Immature natural killer cell (primary cell): Measurements from ENCODE around the gene ABAT. TPM values are rescaled to one million over a fixed set of nuclear protein-coding genes. Genes with fewer than 3 reads are reported as not detected.

Experiments used
- DNase-seq, 3 donors: peaks; one replicate each; pipeline ENCODE4 v3.0.0; 2022; ENCODE audit warnings: mixed read lengths in 1 of 3
- H3K27ac Mint-ChIP-seq, 6 donors: one replicate each; pipeline ENCODE4 v1.8.0; 2020; ENCODE audit warnings: mixed read lengths in 6 of 6, mild to moderate bottlenecking in 5 of 6, inconsistent platforms in 4 of 6, moderate library complexity in 3 of 6
- H3K27me3 Mint-ChIP-seq, 3 donors: one replicate each; pipeline ENCODE4 v1.8.0; 2020 to 2021; ENCODE audit warnings: low read depth in 3 of 3, mild to moderate bottlenecking in 3 of 3, mixed read lengths in 3 of 3, moderate library complexity in 3 of 3, inconsistent platforms in 1 of 3
- H3K36me3 Mint-ChIP-seq, 3 donors: one replicate each; pipeline ENCODE4 v1.8.0; 2020; ENCODE audit warnings: mixed read lengths in 3 of 3, inconsistent platforms in 2 of 3, mild to moderate bottlenecking in 2 of 3
- H3K4me1 Mint-ChIP-seq, 2 donors: one replicate each; pipeline ENCODE4 v1.8.0; 2020; ENCODE audit warnings: inconsistent platforms in 2 of 2, mild to moderate bottlenecking in 2 of 2, mixed read lengths in 2 of 2, moderate library complexity in 1 of 2
- H3K4me3 Mint-ChIP-seq, 5 donors: one replicate each; pipeline ENCODE4 v1.8.0; 2020; ENCODE audit warnings: mild to moderate bottlenecking in 5 of 5, mixed read lengths in 5 of 5, inconsistent platforms in 3 of 5, moderate library complexity in 3 of 5
- H3K9me3 Mint-ChIP-seq, 6 donors: one replicate each; pipeline ENCODE4 v1.8.0; 2020; ENCODE audit warnings: mild to moderate bottlenecking in 6 of 6, mixed read lengths in 6 of 6, inconsistent platforms in 4 of 6, moderate library complexity in 3 of 6
- polyA plus RNA-seq, 3 donors: library from polyadenylated mRNA; unstranded; fragments of 300-500 nt; fragmentation: Illumina TruSeq; gene quantifications; one replicate each; pipeline ENCODE4 v1.2.3, GENCODE V29; 2021

The ABAT gene
- polyA plus RNA-seq, 3 donors from 2014 or later, result 1.9 to 5.4 TPM; not detected in 1

DNA sequence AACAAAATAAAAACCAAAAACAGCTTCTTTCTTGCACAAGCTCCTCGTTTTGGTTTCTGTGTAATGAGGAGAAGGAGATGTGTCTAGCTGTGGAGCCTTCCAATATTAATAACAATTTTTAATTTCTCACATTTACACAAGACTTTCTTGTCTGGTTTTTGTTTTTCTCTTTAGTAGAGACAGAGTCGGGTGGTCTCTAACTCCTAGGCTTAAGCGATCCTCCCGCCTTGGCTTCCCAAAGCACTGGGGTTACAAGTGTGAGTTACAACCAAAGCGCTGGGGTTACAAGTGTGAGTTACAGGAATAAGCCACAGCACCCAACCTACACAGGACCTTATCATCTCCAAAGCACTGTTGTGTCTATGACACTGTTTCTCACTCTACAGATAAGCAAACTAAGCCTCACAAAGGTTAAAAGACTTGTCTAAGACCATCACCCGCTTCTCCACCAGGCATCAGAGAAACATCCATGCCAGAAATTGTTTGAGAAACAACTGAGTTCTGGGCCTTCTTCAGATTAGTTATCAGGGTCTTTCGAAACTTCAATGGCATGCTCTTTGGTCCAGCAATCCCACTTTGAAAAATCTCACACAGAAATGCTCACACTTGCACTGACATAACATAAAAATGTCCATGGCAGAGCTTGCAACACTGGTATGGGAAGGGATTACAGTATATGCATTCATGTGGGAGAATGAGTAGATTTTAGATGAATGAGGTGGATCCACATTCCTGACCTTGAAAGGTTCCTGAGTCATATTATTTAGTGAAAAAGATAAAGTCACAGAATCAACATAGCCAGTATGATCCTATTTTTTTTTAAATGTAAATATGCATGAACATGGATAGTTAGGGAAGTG is 3.9 kb downstream of the ABAT start:
- DNase-seq, result no peak
- Mint-ChIP-seq H3K9me3 (peaks cover 0 to 6% (median 0%) of the 10 kb centered on the region in 6 donors), H3K4me1 (peaks cover 20 to 35% of the 10 kb centered on the region in 2 donors), H3K27ac (no peak overlapping the region), H3K36me3 (peaks cover 4 to 14% (median 5%) of the 10 kb centered on the region in 3 donors), H3K4me3 (no peak overlapping the region), H3K27me3 (peaks cover 0 to 9% (median 6%) of the 10 kb centered on the region in 3 donors)

DNA sequence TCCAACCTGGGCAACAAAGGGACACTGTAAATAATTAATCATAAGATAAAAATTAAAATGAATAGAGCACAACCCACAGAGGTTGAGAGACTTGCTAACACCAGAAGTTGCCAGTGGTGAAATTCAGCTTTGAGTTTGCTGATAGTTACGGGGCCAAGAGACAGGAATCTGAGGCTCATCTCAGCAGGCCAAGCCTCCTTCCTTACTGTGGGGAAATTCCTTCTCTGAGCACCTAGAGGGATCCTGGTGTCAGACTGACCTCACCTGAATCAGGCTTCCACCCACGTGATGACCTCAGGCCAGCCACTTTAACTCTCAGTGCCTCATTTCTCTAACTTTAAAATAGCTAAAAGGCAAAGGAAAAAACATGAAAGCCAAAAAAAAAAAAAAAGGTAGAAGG is 4.7 kb downstream of the ABAT start:
- Mint-ChIP-seq H3K9me3 (peaks cover 0 to 6% (median 0%) of the 10 kb centered on the region in 6 donors), H3K4me1 (peaks cover 16 to 30% of the 10 kb centered on the region in 2 donors), H3K27me3 (peaks cover 0 to 9% (median 6%) of the 10 kb centered on the region in 3 donors), H3K27ac (no peak overlapping the region), H3K4me3 (no peak overlapping the region), H3K36me3 (peaks cover 8 to 14% (median 9%) of the 10 kb centered on the region in 3 donors)
- no peak for DNase-seq

DNA sequence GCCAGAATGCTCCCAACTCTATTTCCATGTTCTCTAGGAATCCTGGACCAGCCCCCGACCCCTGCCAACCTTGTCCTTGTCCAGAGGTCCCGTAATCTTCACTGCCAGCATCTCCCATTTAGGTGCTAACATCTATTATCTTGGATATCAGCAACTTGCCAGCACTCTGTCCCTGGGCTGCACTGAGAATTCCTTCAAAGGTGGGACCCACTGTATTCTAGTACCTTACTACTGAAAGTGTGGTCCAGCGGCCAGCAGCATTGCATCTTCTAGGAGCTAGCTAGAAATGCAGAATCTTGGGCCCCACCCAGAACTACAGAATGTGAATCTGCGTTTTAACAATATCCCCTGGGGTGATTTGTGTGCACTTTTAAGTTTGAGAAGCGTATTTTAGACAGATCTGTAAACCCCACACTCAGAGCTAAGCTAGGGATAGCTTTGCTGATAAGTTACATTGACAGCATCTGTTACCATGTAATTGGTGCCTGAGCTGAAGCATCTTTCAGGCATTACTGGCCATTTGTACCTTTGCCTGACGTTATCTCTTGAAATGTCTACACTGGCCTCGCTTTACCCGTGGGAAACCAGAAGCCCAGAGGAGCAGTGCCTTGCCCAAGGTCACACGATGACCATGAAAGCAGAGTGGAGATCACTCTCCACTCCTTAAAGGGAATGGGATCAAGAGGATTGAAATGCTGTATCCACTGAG is 8.3 kb downstream of the ABAT start:
- H3K9me3 Mint-ChIP-seq, result peaks cover 0 to 6% (median 0%) of the 10 kb centered on the region in 6 donors
- H3K4me1 Mint-ChIP-seq, result peaks cover 3 to 15% of the 10 kb centered on the region in 2 donors
- H3K27ac Mint-ChIP-seq, result no peak overlapping the region
- DNase-seq, result no peak
- peaks cover 9 to 19% (median 15%) of the 10 kb centered on the region in 3 donors for H3K36me3 Mint-ChIP-seq
- no peak overlapping the region for H3K4me3 Mint-ChIP-seq
- no peaks in the 10 kb centered on the region for H3K27me3 Mint-ChIP-seq

DNA sequence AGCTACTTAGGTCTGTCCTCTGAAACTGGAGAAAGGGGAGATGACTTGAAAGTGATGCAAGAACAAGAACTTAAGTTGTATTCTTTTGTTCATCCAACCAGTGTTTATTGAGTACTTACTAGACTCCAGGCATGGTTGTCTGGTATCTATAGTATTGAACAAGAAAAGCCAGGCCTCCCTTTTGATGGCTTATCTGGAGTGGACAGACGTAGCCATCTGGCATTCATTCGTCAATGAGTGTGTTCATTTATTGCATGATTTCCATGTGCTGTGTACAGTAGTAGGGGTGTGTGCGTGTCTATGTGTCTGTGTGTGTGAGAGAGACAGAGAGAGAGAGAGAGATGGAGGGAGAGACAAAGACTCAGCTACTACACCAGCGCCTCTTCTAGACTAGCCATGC is 9.2 kb downstream of the ABAT start:
- Mint-ChIP-seq H3K27me3 (no peaks in the 10 kb centered on the region), H3K27ac (no peak overlapping the region), H3K4me3 (no peak overlapping the region), H3K9me3 (peaks cover 0 to 6% (median 0%) of the 10 kb centered on the region in 6 donors), H3K36me3 (peaks cover 9 to 15% (median 15%) of the 10 kb centered on the region in 3 donors), H3K4me1 (peaks cover 3 to 15% of the 10 kb centered on the region in 2 donors)
- DNase-seq, result no peak

DNA sequence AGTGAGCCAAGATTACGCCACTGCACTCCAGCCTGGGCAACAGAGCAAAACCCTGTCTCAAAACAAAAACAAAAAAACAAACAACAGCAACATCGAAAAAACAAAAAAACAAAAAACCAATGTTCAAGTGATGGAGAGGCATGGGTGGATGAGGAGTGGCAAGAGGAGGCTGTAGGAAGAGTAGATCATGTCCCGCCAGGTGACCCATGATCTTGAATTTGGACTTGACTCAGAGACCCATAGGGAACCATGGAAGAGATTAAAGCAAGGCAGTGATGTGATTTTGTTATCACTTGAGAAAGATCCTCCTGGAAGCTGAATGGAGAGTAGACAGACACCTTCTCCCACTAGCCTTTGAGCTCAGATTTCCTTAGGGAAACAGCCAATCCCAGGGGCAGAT is 11.2 kb downstream of the ABAT start:
- no peak for DNase-seq
- Mint-ChIP-seq H3K27me3 (peaks cover 0 to 1% (median 0%) of the 10 kb centered on the region in 3 donors), H3K36me3 (peaks cover 17 to 24% (median 20%) of the 10 kb centered on the region in 3 donors), H3K4me3 (no peak overlapping the region), H3K4me1 (peaks cover 0 to 6% of the 10 kb centered on the region in 2 donors), H3K9me3 (peaks cover 4 to 15% (median 9%) of the 10 kb centered on the region in 6 donors), H3K27ac (no peak overlapping the region)

DNA sequence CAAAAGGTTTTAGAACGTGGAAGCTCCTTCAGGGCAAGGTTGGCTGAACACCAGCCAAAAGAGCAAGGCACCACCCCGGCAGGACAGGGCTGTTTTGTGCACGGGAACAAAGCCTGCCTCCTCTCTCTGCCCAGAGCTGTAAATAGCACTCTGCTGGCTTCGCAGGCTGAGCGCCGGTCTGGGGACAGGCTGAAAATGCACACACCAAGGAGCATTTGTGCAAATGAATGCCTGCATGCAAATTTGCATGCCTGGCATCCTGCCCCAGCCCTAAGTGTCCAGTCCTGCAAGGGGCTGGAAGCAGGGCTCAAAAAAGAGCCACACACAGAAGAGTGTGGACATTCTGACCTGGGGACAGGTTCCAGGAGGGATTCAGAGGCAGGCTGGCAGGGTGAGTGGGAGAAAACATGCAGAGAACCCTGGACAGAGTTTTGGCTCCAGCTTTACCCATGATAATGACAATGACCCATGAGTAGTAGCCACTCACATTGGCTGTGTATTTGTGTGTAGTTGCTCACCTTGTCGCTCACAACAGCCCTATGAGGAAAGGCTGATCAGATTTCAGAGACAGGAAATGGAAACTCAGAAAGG is 11.7 kb downstream of the ABAT start:
- no peak overlapping the region for H3K27ac Mint-ChIP-seq
- no peak overlapping the region for H3K4me3 Mint-ChIP-seq
- peaks cover 19 to 26% (median 24%) of the 10 kb centered on the region in 3 donors for H3K36me3 Mint-ChIP-seq
- H3K27me3 Mint-ChIP-seq, result peaks cover 0 to 1% (median 0%) of the 10 kb centered on the region in 3 donors
- H3K9me3 Mint-ChIP-seq, result peaks cover 4 to 17% (median 9%) of the 10 kb centered on the region in 6 donors
- DNase-seq, result no peak
- peaks cover 0 to under 1% of the 10 kb centered on the region in 2 donors for H3K4me1 Mint-ChIP-seq

DNA sequence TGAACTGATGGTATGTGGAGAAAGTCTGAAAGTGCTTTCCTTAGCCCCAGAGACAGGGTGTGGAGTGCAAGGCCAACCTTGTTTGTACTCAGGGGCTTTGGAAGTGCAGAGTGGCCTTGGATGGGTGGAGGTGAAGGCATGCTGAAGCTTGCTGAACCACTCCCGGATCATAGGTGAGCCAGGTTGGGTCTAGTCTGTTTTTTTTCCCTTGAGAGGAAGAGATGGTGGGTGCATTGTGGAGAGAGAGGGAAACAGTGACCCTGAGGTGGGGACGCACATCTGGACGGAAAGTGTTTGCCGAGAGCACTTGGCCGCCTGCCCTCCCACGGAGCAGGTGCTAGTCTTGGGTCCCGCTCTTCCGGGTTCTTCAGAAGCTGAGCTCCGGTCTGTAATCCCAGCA is 12.5 kb downstream of the ABAT start:
- Mint-ChIP-seq H3K4me3 (no peak overlapping the region), H3K9me3 (peaks cover 4 to 17% (median 9%) of the 10 kb centered on the region in 6 donors), H3K36me3 (peaks cover 19 to 28% (median 26%) of the 10 kb centered on the region in 3 donors), H3K4me1 (no peaks in the 10 kb centered on the region), H3K27me3 (peaks cover 0 to 1% (median 0%) of the 10 kb centered on the region in 3 donors), H3K27ac (no peak overlapping the region)
- no peak for DNase-seq

DNA sequence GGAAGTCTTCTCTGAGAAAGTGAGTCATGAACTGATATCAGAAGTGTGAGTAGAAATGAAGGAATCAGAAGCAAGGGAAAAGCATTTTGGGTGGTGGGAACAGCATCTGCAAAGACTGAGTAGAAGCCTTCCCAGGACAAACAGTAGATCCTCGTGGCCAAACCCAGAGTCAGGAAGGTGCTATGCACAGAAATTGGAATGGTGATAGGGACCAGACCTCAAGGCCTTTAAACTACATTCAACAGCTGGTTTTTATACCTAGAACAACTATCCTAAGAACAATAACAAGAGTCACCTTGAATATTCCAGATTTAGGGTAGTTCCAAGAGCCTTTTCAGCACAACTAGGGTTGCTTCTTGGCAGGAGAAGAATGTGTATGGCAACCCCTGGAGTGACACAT is 15.3 kb downstream of the ABAT start:
- H3K4me1 Mint-ChIP-seq, result no peaks in the 10 kb centered on the region
- H3K27me3 Mint-ChIP-seq, result peaks cover 0 to 1% (median 0%) of the 10 kb centered on the region in 3 donors
- H3K4me3 Mint-ChIP-seq, result no peak overlapping the region
- peaks cover 14 to 28% (median 23%) of the 10 kb centered on the region in 3 donors for H3K36me3 Mint-ChIP-seq
- no peak for DNase-seq
- peaks cover 4 to 17% (median 9%) of the 10 kb centered on the region in 6 donors for H3K9me3 Mint-ChIP-seq
- H3K27ac Mint-ChIP-seq, result no peak overlapping the region

DNA sequence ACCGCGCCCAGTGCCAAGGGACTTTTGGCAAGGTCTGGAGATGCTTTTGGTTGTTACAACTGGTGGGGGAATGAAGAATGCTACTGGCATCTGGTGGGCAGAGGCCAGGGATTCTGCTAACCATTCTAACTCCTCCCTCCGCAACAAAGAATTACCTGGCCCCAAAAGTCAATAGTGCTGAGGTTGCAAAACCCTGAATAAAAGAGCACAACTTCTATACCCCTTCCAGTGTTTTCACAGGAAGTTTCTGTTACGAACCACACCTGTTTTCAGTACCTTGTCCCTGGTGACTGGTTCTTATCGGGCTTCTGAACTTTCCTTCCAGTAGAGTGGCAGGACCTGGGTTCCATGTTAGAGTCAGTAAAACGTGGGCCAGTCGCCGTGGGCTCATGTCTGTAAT is 17.3 kb downstream of the ABAT start:
- peaks cover 14 to 26% (median 18%) of the 10 kb centered on the region in 3 donors for H3K36me3 Mint-ChIP-seq
- no peak overlapping the region for H3K27ac Mint-ChIP-seq
- peaks cover 4 to 17% (median 9%) of the 10 kb centered on the region in 6 donors for H3K9me3 Mint-ChIP-seq
- H3K4me1 Mint-ChIP-seq, result no peaks in the 10 kb centered on the region
- DNase-seq, result no peak
- no peak overlapping the region for H3K4me3 Mint-ChIP-seq
- peaks cover 0 to 1% (median 0%) of the 10 kb centered on the region in 3 donors for H3K27me3 Mint-ChIP-seq

DNA sequence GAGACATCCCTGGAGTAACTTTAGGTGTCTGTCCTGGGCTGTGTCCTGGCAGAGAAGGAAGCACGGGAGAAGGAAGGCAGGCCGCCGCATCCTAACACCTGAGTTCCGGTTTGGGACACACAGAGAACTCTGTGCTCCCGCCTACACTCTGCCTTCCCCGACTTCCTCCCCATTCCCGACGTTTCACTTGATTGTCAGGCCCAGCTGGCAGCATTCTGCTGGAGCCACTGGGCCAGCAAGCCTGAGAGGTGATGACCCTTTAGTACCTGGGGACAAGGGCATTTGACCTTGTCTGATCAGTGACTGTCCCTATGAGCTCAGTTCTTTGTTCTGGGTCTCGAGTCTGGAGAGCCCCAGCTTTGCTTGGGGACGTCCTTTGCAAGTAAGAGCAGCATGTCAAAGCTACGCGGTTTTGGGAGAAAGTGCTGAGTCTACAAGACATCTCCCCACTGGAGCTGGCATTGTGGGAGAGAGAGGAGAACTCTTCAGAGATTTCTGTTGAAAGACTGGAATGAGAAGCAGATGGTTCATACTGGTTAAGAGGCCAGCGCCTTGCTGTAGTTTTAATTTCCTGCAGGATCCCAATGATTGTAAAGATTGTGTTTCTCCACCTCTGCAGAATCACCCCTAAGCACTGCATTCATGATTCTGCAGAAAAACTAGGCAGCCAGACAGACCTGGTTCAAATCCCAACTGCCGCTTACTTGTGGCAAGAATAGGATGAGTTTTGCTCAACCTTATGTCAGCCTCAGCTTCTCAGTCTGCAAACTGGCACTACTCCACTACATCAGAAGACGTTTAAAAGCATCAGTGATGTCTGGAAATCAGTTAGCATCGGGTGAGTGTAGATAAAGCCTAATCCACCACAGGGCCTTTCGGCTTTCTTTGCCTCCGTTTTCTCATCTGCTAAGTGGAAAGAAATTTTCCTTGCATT is 20.6 kb downstream of the ABAT start:
- H3K4me1 Mint-ChIP-seq, result no peaks in the 10 kb centered on the region
- peaks cover 7 to 17% (median 7%) of the 10 kb centered on the region in 3 donors for H3K36me3 Mint-ChIP-seq
- no peak overlapping the region for H3K4me3 Mint-ChIP-seq
- H3K9me3 Mint-ChIP-seq, result peaks cover 0 to 8% (median under 1%) of the 10 kb centered on the region in 6 donors
- no peaks in the 10 kb centered on the region for H3K27me3 Mint-ChIP-seq
- DNase-seq, result no peak
- no peak overlapping the region for H3K27ac Mint-ChIP-seq

DNA sequence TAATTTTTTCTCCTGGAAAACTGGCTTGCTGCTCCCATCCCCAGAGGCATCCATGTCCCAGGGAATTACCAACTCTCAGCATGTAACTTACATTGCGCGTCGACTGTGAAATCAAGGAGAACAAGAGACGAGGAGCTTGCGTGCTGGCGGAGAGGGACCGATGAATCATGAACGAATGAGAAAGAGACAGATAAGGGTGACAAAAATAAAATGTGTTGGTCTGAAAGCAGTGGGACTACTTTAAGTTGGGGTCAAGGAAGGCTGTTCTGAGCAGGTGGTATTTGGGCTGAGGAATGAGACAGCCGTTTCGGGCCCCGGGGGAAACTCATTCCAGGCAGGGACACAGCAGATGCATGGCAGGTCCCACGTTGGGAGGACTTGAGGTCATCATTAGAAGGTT is 22.5 kb downstream of the ABAT start:
- Mint-ChIP-seq H3K27ac (no peak overlapping the region), H3K36me3 (peaks cover under 1 to 4% (median 4%) of the 10 kb centered on the region in 3 donors), H3K4me3 (no peak overlapping the region), H3K9me3 (peaks cover 0 to 2% (median 0%) of the 10 kb centered on the region in 6 donors), H3K4me1 (no peaks in the 10 kb centered on the region), H3K27me3 (no peaks in the 10 kb centered on the region)
- DNase-seq, result no peak

DNA sequence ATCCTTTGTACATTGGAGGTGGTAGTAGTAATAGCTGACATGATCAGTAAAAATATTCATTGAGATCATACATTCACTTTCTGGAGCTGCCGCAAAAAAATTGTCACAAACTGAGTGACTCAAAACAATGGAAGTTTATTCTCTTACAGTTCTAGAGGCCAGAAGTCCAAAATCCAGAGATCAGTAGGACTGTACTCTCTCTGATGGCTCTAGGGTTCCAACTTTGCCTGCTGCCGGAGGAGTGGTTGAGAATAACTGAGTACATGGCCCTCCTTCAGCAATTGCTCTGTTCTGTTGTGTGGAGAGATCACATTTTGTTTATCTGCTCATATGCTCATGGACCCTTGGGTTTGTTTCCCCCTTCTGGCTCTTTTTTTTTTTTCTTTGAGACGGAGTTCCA is 23.5 kb downstream of the ABAT start:
- Mint-ChIP-seq H3K27ac (no peak overlapping the region), H3K36me3 (peaks cover 3 to 8% (median 7%) of the 10 kb centered on the region in 3 donors), H3K27me3 (peaks cover 0 to 1% (median 0%) of the 10 kb centered on the region in 3 donors), H3K4me3 (no peak overlapping the region), H3K4me1 (peaks cover 0 to 3% of the 10 kb centered on the region in 2 donors), H3K9me3 (no peaks in the 10 kb centered on the region)
- DNase-seq, result no peak

DNA sequence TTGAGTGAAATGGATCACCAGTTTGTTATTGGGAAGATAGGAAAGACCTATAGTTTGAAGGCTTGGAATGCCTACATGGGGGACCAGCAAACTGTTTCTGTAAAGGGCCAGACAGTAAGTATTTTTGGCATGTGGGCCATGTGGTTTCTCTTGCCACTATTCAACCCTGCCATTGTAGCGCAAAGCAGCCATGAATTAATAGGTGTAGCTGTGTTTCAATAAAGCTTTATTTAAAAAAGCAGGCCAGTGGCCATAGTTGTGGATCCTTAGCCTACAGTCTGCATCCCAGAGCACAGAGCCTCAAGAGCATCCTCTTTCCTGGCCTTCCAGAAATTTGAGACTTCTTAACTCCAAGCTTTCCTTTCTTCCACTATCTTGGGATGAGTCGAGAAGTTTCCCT is 29.3 kb downstream of the ABAT start:
- Mint-ChIP-seq H3K4me3 (no peak overlapping the region), H3K36me3 (peaks cover 3 to 11% (median 7%) of the 10 kb centered on the region in 3 donors), H3K4me1 (peaks cover 0 to 3% of the 10 kb centered on the region in 2 donors), H3K9me3 (no peaks in the 10 kb centered on the region), H3K27me3 (peaks cover 0 to 3% (median 1%) of the 10 kb centered on the region in 3 donors), H3K27ac (no peak overlapping the region)
- no peak for DNase-seq
